GM12872 (cell line): ENCODE data around the gene IP6K1.

Source experiments
- CTCF ChIP-seq: IDR thresholded peaks from 3 replicates; pipeline ENCODE4 v1.5.1; 2011; ENCODE audit warnings: low read depth, mild to moderate bottlenecking, low read length, moderate library complexity; ENCODE audit not compliant: insufficient read depth

The IP6K1 gene

GRCh38 chr3:49717959-49718857 lies 68.1 kb downstream of the IP6K1 start:
- no peak for TF ChIP-seq CTCF

- TF ChIP-seq CTCF: no peak
Observed at GRCh38 chr3:49717211-49717958, 69.0 kb downstream of the IP6K1 start.

- no peak for TF ChIP-seq CTCF
Observed at GRCh38 chr3:49716691-49717210, 69.6 kb downstream of the IP6K1 start.

GRCh38 chr3:49716169-49716568 lies 70.2 kb downstream of the IP6K1 start:
- no peak for TF ChIP-seq CTCF

- TF ChIP-seq CTCF: no peak
Observed at GRCh38 chr3:49715611-49716121, 70.7 kb downstream of the IP6K1 start.

GRCh38 chr3:49714728-49715550 lies 71.4 kb downstream of the IP6K1 start:
- no peak for TF ChIP-seq CTCF
